GM18870 (cell line): ENCODE data around the gene FANK1.

Experiments used
- ATAC-seq: cut with Tn5 transposase; IDR thresholded peaks from one replicate; pipeline ENCODE4 v1.9.1; 2021; ENCODE audit warnings: moderate library complexity; ENCODE audit not compliant: unreplicated experiment

Gene FANK1

DNA sequence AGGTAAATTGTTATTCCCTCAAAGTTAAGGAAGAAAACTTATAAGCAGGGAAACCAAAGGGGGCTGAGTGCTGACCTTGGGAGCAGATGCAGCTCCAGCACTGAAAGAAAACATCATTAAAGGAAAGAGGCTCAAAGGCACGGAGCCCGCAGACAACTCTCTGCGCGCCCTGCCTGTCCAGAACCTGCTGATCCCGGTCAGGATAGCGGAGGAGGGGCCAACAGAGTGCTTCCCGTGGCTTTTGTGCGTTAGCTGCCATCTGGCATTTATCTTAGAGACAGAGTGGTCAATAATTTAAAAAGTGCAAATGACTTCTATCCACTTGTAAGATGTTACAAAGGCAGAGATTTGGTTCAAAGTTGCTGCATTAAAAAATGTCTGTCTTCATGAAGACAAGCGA is 162.1 kb downstream of the FANK1 start:
- no peak for ATAC-seq
